HG02759 (cell line): ENCODE results near the gene ALK.

ENCODE experiments used
- ATAC-seq: cut with Tn5 transposase; IDR thresholded peaks from one replicate; pipeline ENCODE4 v1.9.1; 2021; ENCODE audit warnings: mild to moderate bottlenecking, moderate library complexity; ENCODE audit not compliant: unreplicated experiment

ALK gene

DNA sequence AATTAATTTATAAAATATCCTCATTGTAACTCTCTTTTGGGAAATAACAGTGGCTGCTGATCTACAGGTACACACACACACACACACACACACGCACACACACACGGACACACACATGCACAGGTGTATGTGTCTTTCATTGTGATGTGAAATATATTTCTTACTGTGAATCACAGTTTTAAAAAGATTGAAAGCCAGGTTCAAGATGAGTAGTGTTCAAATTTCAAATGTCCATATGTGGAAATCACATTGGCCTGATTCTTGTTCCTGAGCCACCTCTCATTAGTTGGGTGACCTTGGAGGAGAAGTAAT is 372.4 kb downstream of the ALK start:
- no peak for ATAC-seq

DNA sequence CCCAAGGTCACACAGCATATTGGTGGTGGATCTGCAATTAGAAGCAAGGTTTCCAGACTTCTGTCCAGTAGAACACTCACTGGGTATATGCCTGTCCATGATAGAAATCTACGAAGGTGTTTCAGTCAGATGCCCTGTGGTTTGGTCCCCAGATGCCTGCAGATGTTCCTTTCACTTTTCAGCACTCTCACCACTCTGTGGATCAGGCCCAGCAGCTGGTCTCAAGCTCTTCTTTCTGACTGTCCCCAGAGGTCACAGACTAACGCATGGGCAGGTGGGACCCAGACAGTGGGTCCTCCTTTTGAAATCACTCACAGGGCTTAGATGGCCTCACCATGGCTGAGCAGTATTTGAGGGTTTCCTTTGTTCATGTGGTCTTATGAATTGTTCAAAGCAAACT is 376.5 kb downstream of the ALK start:
- no peak for ATAC-seq

DNA sequence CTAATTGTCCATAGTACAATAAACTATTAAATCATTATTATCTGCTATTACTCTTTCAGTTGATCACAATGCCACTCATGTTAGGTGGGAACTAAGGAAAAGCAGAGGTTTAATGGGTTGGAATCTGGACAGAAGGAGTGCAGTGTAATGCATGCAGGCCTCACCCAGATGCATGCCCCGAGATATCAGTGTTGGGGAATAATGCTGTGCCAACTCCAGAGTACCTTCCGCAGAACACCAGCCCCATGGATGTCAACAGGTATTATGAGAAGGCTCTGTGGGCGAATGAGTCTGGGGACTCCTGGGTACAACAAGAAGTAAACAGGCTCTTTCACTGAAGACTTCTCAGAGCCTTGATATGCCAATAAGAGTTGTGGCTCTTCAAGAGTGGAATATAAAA is 377.4 kb downstream of the ALK start:
- no peak for ATAC-seq

GRCh38 chr2:29535188-29535587 is 386.2 kb downstream of the ALK start:
- ATAC-seq, result no peak

DNA sequence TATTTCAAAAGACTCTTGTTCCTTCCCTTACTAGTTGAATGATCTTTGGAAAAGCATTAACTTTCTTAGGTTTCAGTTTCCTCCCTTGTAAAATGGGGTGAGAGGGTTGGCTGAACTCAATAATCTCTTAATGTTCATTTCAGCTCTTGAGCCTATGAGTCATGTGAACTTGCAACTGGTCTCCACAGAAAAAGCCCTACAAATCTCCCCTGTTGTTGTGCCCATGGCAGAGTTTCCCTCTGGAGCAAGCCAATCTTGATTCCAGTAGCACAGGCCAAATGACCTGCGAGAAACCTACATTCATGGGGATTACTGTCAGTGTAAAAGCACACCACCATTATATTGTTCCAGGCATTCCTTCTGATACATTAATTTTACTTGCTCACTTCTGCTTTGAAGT is 388.9 kb downstream of the ALK start:
- no peak for ATAC-seq

DNA sequence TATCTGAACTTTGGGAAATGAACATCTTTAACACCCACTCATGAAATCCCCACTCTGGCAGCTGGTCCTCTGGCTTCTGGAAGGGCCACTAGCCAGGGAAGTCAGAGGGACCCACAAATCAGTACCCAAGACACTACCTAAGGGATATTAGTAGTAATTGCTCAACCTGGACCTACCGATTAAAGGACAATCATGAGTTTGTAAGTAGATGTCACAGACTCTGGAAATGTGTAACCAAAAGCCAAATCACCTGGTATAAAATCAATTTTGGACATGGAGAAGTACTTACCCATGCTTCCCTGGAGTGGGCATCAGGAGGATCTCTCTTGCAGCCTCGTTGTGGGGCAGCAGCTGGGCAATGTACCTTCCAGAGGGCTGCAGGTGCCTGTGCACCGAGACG is 389.8 kb downstream of the ALK start:
- no peak for ATAC-seq

DNA sequence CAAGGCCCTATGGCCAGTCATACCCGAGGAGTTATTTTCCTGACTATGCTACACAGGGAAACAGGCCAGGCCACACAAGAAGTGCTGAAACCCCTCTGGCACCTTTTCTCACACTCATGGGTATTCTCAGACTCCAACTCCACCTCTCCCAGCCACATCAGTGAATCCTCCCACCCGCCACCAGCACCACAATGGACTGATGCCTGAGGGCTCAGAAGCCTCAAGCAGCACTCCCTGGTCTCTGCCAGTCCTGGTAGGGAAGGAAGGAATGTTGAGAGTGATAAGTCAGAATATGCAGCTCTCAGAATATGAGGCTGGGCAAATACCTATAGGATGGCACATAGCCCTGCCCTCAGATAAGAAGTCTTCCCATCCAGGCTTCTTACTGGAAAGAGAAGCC is 391.1 kb downstream of the ALK start:
- no peak for ATAC-seq

DNA sequence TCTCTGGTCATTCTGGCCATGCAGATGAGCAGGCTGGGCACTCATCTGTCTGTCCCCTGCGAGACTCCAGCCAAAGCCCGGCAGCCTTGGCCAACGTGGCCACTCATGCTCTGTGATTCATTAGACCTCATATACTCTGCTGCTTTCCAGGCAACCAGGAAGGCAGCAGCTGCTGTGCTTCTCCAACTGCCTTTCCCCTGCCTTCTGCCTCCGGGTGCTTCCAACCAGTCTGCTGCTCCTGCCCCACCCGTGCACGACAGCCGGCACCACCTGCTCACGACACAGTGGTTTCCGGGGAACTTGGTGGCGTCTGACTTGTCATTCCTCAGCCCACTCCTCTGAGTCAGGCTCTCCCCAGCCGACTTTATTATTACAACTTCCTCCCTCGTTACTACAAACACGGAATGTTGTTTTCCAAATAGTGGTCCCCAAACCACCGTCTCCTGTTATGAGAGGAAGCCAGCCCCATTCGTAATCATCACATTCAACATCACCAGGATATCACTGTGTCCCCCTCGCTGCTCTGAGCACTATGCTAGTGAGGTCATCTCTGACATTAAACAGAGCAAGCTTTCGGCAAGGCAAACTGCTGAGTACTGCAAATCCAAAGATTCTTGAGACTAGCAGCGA is 392.4 kb downstream of the ALK start:
- no peak for ATAC-seq

GRCh38 chr2:29528371-29528770 is 393.0 kb downstream of the ALK start:
- ATAC-seq, result no peak

- ATAC-seq, result no peak
These were observed 393.4 kb downstream of the ALK start for GRCh38 chr2:29527947-29528346.

DNA sequence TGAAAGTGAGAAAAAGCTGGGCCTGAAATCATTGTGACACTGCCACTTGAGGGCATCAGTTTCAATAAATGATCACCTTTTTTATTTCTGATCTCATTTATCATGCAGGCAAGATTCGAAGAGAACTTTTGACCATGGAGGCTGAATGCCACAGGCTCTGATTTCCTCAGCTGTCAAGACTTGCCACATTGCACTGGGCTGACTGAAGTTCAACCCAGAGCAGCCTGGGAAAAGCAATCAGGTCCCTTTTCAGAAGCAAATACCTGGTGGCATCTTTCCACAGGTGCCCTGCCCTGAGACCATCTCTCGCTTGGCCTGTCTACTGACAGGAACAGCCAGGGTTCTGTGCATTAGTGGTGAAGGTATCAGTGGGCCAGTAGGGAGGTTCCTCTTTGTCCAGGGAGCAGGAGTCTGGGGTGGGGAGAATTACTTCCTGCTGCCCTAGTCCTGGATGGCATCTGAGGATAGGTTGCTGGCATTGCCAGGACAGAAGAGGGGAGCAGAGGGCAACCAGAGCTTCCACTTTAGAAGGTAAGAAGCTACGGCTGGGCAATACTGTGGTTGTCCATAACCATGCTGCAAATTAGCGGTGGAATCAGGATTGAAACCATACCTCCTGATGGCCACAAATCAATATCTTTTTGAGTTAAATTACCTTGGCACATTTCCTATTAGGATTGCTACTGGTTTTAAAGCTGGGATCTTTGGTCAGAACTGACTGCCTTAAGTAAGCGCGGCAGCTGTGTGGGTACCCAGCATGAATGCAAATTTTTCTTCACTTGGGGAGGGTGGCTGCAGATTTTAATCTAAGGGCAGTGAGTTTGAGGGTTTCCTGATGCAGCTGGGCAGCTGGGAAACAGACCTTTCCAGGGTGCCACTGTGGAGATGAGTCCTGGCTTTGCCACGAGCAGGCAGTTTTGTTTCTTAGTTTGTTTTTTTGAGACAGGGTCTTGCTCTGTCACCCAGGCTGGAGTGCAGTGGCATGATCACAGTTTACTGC is 394.5 kb downstream of the ALK start:
- no peak for ATAC-seq

DNA sequence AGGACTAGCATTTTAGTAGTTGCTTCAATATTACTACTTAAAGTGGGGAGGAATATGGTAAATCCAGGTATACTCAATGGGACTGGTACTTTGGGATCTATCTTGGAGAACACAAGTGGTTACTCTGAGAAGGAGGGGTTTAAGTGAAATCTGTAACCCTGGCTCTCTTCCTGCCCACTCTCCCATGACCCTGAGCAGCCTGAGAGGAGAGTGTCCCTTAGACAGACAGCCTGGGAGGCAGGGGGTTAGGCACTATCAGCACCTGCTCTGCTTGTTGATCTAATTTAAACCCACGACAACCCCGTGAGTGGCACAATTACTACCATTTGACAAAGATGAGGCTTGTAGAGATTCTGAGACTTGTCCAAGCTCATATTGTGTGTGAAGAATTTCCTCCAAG is 395.5 kb downstream of the ALK start:
- ATAC-seq, result no peak

DNA sequence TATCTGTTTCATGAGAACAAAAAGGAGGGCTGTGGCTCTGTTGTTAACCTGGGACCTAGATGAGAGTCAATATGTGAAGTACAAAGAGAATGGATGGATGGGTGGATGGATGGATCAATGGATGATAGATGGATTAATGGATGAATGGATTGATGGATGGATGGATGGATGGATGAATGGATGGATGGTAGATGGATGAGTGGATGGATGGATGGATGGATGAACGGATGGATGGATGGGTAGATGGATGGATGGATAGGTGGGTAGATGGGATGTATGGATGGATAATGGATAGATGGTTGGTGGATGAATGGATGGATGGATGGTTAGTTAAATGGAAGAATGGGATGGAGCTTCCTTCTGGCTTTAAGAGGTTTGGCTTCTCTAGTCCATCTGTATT is 396.7 kb downstream of the ALK start:
- no peak for ATAC-seq

GRCh38 chr2:29522951-29523669 is 398.3 kb downstream of the ALK start:
- ATAC-seq, result no peak

DNA sequence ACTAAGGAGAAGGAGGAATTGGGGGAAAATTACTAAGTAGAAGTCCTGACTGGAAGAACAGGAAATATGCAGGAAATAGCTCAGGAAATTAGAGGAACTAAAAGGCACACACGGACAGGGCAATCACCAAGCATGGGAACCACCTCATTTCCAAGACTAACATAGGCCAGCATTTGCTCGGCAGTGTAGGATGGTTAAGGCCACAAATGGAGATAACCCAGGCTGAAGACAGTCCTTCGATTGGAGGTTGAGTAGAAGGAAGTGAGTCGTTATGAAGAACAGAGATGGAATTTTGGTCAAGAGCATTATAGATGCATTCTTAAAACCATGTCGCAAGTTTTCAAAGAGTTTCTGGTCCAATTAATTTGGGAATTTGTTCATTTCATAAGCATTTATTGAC is 401.4 kb downstream of the ALK start:
- no peak for ATAC-seq

GRCh38 chr2:29519338-29519925 is 402.0 kb downstream of the ALK start:
- no peak for ATAC-seq

DNA sequence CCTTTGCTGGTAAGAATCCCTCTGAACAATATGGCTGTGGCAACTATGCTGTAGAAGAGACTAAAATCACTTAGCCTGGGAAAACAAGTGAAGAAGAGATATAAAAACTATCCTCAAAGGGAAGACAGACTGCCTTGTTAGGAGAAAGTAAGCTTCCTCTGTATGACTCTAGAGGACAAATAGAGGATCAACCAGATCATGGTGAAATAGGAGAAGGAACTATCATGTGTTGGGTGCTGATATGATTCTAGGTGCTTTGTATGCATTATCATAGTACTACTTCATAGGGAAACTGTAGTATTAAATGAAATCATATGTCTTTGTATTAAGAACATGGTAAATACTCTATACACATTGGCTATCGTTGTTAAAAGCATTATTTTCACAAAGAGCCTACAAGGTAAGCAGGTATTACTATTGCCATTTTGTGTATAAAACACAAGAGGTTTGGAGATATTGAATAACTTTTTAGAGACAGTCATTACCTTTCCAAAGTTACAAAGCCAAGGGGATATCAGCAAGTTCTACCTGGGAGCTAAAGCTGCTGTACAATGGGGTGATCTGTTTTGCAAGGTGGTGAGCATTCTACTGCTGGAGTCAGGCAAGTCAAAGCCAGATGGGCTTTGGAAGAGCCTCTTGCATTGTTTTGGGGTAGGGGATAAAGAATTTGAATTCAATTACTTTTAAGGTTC is 402.6 kb downstream of the ALK start:
- no peak for ATAC-seq

- no peak for ATAC-seq
These were observed 403.4 kb downstream of the ALK start for GRCh38 chr2:29518010-29518409.

DNA sequence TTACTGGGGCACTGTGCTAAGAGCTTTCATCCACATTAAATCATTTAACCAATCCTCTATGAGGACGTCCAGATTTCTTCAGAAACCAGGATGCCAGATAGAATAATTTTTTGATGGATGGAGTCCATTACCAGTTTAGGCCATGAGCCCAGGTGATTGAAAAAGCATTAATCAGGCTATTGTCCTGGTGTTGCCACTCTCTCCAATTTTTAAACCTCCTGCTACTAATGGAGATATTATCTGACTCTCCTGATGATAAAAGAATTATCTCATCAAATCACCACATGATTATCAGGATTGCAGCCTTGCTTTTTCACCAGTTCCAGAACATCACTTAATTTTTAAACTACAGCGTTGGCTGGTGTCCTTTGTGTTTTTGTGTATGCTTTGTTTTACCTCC is 404.0 kb downstream of the ALK start:
- ATAC-seq, result no peak

DNA sequence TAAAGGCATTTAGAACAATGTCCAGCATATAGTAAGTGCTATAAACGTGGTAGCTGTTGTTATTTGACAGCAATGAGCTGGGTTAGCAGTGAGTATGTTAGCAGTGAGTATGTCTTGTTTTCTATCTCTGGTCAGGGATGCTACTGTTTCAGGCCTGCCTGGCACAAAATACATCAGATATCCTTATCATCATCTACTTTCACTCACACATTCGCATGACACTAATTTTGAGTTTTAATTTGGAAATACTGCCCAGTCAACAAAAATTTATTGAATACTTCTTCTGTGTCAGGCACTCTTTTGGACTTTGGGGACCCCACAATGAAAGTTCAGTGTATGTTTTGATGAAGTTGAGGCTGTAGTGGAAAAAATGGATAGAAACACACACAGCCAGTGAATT is 404.6 kb downstream of the ALK start:
- ATAC-seq, result no peak

- ATAC-seq, result no peak
These were observed 411.5 kb downstream of the ALK start for GRCh38 chr2:29509878-29510277.
